GOT3 (cell line): ENCODE data around the gene SLC17A2.

Experiments used
- DNase-seq: peaks from one replicate; lab custom pipeline; 2025; ENCODE audit warnings: mixed read lengths; lab: John Stamatoyannopoulos, UW

Gene SLC17A2

DNA sequence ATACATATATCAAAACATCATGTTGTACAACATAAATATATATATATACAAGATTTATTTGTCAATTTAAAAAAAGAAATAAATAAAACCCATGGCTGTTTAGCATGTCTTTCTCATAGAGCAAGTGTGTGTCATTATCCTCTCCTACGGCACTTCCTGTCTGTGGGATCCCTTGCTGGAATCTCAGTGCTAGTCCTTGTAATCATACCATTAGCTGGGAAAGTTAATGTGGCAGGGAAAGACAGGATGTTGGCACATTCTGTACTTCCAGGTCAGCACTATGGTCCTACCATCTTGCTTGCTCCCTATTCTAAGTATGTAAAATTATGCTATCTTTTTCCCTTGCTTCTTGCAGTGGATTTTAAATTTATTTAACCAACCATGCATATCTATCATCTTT, 47.0 kb downstream of the SLC17A2 start:
- DNase-seq = no peak

DNA sequence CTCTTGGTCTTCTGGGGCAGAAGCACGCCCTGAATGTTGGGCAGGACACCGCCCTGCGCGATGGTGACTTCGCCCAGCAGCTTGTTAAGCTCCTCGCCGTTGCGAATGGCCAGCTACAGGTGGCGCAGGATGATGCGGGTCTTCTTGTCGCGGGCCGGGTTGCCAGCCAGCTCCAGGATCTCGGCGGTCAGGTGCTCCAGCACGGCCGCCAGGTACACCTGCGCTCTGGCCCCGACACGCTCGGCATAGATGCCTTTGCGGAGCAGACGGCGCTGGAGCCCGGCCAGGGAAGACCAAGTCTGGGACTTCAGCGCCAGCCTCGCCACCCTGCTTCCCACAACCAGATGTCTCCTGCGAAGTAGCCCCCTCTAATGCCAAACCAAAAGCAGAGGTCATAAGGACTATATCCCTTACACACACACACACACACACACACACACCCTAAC, 48.4 kb downstream of the SLC17A2 start:
- DNase-seq = no peak

DNA sequence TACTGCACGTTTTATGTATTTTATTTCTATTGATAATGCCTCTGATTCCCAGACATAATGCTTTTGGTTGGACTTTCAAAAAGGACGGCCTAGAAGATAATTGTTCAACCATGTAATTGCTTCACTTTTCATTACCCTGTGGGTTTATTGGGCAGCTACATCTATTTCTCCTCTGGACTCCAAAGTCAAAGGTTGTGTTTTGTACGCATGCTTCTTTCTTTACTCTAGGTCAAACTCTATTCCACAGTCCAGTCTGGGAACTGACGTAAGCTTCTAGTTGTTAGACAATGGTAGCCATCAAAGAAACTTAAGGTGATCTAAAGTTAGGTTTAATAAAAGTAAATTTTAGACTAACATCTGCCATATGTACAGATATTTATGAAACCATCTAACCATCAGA, 49.9 kb downstream of the SLC17A2 start:
- DNase-seq = no peak

DNA sequence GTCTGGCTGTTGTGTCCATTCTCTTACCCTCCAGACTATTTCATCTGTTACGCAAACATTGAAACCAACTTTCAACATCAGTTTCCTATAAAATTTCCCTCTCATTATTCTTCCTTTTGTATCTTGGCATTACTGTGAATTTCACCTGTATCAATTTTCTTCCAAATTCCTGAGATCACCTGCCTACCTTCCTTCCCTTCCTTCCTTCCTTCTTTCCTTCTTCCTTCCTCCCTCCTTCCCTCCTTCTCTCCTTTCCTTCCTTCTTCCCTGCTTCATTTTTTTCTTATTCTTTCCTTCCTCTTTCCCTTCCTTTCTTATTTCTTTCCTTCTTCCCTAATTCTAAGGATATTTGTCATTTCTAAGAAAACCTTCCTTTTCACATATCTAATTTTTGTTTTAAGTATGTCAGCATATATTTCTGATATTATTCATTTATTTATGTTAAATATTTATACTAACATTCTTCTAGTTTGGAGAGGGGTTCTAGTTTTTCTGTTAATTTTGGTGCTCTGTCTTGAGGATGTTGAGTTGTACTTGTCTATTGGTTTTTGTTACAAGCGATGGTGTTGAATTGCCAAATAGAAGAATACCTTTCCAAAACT, 51.7 kb downstream of the SLC17A2 start:
- no peak for DNase-seq

DNA sequence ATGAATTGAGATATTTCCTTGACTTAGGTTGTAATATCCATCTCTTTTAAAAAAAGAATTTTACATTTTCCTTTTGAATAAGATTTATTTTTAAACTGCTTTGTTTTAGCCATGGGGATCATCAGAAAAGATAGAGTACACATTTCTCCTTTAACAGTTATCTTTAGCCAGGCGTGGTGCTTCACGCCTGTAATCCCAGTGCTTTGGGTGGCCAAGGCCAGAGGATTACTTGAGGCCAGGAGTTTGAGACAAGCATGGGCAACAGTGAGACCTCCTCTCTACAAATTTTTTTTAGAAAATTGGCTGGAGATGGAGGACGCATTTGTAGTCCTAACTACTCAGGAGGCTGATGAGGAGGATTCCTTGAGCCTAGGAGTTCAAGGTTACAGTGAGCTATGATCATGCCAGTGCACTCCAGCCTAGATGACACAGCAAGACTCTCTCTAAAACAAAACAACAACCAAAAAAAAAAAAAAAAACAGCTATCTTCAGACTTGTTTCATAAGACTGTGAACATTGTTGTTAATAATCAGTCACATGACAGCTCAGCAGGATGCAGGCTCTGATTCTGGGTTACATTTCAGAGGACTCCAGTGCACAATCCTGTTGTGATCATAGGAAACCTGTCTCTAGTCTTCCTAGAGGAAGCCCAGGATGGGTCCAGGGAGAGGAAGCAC, 54.4 kb downstream of the SLC17A2 start:
- no peak for DNase-seq

DNA sequence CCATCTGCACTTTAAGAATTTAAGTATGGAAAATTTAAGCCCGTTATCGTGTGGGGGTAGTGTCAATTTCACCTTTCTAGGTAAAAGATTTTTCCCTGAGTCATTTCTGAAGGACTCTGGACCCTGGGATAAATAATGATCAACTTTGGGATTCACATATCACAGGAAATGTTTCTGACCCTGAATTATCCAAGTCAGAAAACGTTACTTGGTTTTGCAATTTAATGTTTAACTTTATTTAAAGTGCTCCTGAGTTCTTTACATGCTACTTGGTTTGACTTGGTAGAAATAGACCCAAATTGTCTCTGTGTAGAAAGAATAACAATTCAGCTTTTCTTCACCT, 55.0 kb downstream of the SLC17A2 start:
- no peak for DNase-seq

DNA sequence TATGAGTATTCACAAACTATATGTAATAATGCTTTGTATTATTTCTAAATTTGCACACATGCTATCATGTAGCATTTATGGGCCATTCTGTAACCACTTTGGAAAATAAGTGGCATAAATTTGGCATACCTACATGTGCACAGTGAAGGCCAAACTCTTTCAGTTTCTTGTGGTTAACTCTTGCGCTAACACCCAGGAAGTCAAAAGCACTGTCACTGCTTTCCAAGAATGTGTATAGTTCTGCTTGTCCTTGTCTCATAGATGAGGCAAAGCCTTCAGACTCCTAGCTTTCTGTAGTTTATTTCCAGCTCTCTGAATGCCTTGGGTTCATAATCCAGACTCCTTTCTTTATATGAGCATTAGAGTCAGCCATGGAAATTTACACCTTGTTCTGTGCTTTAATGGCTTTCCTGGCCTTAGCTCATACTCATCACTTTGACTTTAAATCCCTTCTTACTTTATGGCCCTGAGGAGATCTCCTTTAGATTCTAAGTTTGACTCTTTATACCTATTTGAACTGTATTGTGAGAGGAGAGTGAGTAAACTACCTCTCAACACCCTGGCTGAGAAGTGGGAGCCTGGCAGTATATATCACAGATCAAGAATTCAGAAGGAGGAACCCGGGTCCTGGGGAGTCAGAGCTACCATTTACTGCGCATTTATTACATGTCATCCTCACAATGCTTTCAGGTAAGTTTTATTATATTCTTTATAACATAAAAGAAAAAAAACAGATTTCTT, 55.5 kb downstream of the SLC17A2 start:
- no peak for DNase-seq

DNA sequence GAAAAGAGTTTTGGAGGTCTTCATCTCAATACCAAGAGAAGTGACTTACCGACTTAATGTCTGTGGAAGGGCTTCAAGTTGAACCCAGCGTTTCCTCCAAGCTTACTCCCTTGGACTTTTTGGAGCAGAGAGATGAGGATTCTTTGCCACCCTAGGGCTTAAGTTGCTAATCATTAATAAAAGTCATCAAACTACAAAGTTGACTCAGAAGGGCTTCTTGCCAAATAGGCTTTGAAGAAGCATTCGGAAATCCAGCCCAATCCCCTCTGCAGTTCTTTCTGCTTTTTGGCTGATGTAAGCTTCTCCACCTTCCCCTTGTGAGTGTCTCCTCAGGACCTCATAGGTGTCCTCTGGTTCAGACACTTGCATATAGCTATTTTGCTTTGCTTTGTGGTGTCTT, 56.4 kb downstream of the SLC17A2 start, which contains the start of gene SLC17A3:
Gene SLC17A3, minus strand, starts transcription at position 126 of the 400 bp plus-strand sequence. CDS start 5,856 bp downstream, outside the sequence.
- no peak for DNase-seq

DNA sequence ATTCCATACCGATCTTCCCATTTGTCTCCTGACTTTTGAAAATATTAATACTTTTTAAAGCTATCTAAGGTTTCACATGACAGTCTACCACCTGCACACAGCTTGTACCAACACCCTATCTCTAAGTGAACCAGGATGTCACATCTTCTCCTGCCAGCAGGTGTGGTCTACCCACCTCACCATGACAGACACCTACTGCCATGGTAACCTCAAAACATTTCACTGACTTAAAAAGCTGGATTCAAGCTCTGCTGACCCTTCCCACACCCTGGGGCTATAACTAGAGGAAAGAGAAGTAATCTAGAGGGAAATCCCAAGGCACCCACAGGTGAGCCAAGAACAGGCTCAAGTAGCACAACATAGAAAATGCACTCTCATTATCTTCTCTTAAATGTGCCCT, 57.7 kb downstream of the SLC17A2 start:
- DNase-seq = no peak

DNA sequence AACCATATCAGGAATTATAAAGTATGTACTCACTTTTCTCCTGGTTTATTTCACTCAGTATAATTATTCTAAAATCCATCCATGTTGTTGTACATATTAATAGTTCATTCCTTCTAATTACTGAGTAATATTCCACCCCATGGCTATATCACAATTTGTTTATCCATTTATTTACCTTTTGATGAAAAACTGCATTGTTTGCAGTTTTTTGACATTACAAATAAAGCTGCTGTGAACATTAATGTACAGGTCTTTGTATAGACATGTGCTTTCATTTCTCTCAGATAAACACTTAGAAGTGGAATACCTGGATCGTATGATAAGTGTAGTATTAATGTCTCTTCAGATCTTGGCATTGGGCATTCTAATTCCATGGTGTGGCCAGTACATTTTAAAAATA, 60.7 kb downstream of the SLC17A2 start:
- no peak for DNase-seq

DNA sequence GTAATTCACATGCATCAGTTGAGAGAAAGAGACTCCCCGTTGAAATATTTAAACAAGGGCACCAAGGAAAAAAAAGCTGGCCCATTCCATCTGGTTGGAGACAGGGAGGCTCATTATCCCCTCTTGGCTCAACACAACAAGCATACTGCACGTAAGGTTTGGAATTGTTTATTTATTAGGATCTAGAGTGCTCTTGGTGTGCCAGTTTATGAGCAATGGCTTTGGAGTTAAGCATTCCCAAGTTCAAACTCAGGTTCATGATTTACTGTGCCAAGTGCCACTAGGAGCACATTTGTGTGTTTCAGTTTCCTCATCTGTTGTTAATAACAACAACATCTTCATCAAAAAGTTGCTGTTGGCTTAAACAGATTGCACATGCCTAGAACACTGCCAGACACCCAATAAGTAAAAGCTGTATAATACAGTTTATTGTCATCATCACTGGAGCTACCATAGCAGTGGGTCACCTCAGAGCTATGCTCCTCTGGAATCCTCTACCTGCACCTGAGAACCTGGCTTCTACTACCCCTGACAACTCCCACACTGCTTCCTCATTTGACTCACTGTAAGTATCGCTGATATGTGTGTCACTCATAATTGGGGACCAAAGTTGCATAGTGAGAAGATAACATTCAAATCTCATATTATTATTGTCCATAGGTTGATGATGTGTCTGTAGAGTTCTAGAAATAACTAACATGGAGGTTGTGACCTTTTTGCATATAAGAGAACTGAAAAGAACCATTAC, 61.9 kb downstream of the SLC17A2 start:
- no peak for DNase-seq

DNA sequence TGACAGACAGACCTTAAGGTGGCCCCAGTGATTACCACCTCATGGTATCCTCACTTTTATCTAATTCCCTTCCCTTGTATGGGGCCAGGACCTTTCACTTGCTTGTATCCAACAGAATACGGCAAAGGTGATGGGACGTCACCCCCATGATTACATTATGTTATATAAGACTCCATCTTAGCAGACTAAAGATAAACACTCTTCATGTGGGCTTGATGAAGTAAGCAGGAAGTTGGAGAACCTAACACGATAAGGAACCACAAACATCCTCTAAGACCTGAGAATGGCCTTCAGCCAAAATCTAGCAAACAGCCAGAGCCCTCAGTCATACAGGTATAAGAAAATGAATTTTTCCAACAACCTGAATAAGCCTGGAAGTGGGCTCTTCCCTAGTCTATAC, 64.5 kb downstream of the SLC17A2 start:
- no peak for DNase-seq

DNA sequence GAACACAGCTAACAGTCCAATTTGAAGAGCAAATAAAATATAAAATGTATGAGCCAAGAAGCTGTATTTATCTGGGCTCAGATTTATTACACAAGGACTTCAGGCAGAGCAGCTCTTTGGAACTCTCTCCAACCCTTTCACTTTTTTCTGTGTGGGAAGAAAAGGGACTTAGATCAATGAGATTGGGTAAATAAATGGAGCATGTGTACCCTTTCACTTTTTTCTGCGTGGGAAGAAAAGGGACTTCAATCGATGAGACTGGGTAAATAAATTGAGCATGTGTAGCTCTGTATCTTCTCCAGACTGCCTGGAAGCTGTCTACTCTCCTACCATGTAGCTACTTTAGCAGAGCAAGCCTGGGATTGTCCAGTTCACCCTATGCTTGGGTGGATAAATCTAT, 67.1 kb downstream of the SLC17A2 start:
- no peak for DNase-seq
